ENCODE measurements around the gene PRELID1.
A peak's percentile ranks its signal among the peaks of the same experiment; 100 is the strongest.

Gene PRELID1

GRCh38 chr5:177314376-177315342, 11.1 kb downstream of the PRELID1 start:
- no peak for DNase-seq (ENCODE audit: low spot score)

- no peak for DNase-seq (ENCODE audit: low spot score)
Observed at GRCh38 chr5:177315411-177315810, 11.8 kb downstream of the PRELID1 start.

GRCh38 chr5:177316005-177316404, 12.4 kb downstream of the PRELID1 start:
- no peak for DNase-seq (ENCODE audit: low spot score)

- DNase-seq (ENCODE audit: low spot score) = peak; percentile 74
Observed at GRCh38 chr5:177317959-177318377, 14.4 kb downstream of the PRELID1 start.

- no peak for DNase-seq (ENCODE audit: low spot score)
Observed at GRCh38 chr5:177319913-177320588, 16.5 kb downstream of the PRELID1 start.

- DNase-seq (ENCODE audit: low spot score) = no peak
Observed at GRCh38 chr5:177320879-177321278, 17.3 kb downstream of the PRELID1 start.

GRCh38 chr5:177325868-177326381, 22.3 kb downstream of the PRELID1 start:
- DNase-seq (ENCODE audit: low spot score) = no peak

GRCh38 chr5:177327539-177328522, 24.2 kb downstream of the PRELID1 start:
- no peak for DNase-seq (ENCODE audit: low spot score)

- no peak for DNase-seq (ENCODE audit: low spot score)
Observed at GRCh38 chr5:177328545-177329231, 25.1 kb downstream of the PRELID1 start.

- no peak for DNase-seq (ENCODE audit: low spot score)
Observed at GRCh38 chr5:177329883-177330282, 26.3 kb downstream of the PRELID1 start.

GRCh38 chr5:177330991-177331842, 27.6 kb downstream of the PRELID1 start:
- DNase-seq (ENCODE audit: low spot score) = no peak

- no peak for DNase-seq (ENCODE audit: low spot score)
Observed at GRCh38 chr5:177332031-177332895, 28.7 kb downstream of the PRELID1 start.

- no peak for DNase-seq (ENCODE audit: low spot score)
Observed at GRCh38 chr5:177332896-177333260, 29.3 kb downstream of the PRELID1 start.

GRCh38 chr5:177333420-177334154, 30.0 kb downstream of the PRELID1 start:
- no peak for DNase-seq (ENCODE audit: low spot score)

- no peak for DNase-seq (ENCODE audit: low spot score)
Observed at GRCh38 chr5:177334155-177334551, 30.6 kb downstream of the PRELID1 start.

GRCh38 chr5:177334781-177335700, 31.4 kb downstream of the PRELID1 start:
- DNase-seq (ENCODE audit: low spot score) = no peak

- no peak for DNase-seq (ENCODE audit: low spot score)
Observed at GRCh38 chr5:177335701-177336065, 32.1 kb downstream of the PRELID1 start.
